NT2/D1 (cell line): ENCODE data around the gene CNOT1.
A peak's percentile ranks its signal among the peaks of the same experiment; 100 is the strongest.

ENCODE experiments used
- DNase-seq: peaks from one replicate; pipeline ENCODE4 v3.0.0-alpha.2; 2011; ENCODE audit warnings: low read depth, low spot score
- H3K27me3 ChIP-seq: 2 replicates; pipeline ENCODE4 v1.6.0; 2011; ENCODE audit warnings: mild to moderate bottlenecking; ENCODE audit not compliant: insufficient read length, insufficient read depth
- H3K36me3 ChIP-seq: 2 replicates; pipeline ENCODE4 v1.6.1; 2011; ENCODE audit warnings: mild to moderate bottlenecking, low read length, mixed read lengths; ENCODE audit not compliant: insufficient read depth, insufficient read length
- H3K4me1 ChIP-seq: 2 replicates; pipeline ENCODE4 v1.5.1; 2011; ENCODE audit not compliant: insufficient read depth, insufficient read length
- H3K4me3 ChIP-seq: 2 replicates; pipeline ENCODE4 v1.5.1; 2011; ENCODE audit warnings: low read depth; ENCODE audit not compliant: insufficient read length
- H3K9ac ChIP-seq: 2 replicates; pipeline ENCODE4 v1.6.0; 2011; ENCODE audit warnings: low read depth; ENCODE audit not compliant: insufficient read length
- H3K9me3 ChIP-seq: 2 replicates; pipeline ENCODE4 v1.5.1; 2011; ENCODE audit warnings: mild to moderate bottlenecking, low read length; ENCODE audit not compliant: insufficient read depth
- SUZ12 ChIP-seq: IDR thresholded peaks from 2 replicates; pipeline ENCODE4 v1.6.1; 2011; ENCODE audit not compliant: insufficient read length, insufficient read depth; ENCODE audit errors: extremely low read depth
- YY1 ChIP-seq: IDR thresholded peaks from 2 replicates; pipeline ENCODE4 v1.6.1; 2011; ENCODE audit not compliant: insufficient read length, insufficient read depth
- ZNF274 ChIP-seq: IDR thresholded peaks from 2 replicates; pipeline ENCODE4 v1.6.1; 2011; ENCODE audit warnings: mild to moderate bottlenecking, low read depth, low read length

Gene CNOT1

DNA sequence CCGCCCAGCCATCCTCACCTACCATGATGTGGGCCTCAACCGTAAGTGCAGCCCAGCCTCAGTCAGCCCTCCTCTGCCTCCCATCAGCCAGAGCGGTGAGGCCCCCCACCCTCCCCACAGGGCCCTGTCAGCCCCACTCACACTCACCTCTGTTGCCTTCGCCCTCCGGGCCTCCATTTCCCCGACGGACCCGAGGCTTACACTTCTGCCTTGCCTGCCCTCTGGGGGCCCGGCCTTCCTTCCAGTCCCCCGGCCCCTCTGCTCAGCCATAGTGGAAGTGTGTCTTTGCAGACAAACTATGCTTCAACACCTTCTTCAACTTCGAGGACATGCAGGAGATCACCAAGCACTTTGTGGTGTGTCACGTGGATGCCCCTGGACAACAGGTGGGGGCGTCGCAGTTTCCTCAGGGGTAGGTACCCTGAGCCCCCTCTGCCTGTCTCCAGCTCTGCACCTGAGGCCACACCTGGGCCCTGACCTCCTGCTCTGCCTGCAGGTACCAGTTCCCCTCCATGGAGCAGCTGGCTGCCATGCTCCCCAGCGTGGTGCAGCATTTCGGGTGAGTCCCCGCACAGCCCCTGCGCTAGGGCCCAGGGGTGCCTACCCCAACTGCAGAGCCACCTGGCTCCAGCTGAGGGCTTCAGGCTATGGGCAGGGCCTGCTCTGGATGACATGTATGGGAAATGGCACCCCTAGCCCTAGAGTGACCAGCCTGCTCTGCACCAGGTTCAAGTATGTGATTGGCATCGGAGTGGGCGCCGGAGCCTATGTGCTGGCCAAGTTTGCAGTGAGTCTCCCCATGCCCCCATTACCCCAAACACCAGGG is 125.5 kb downstream of the CNOT1 start:
- peaks cover 12% of the 10 kb centered on the region for H3K36me3 ChIP-seq
- H3K9ac ChIP-seq, result peak overlapping the region; percentile 45
- H3K27me3 ChIP-seq, result no peaks in the 10 kb centered on the region
- no peak for TF ChIP-seq YY1
- TF ChIP-seq SUZ12, result no peak
- no peak for TF ChIP-seq ZNF274
- DNase-seq, result no peak
- no peak overlapping the region for H3K4me3 ChIP-seq
- H3K4me1 ChIP-seq, result peaks cover 7% of the 10 kb centered on the region
- H3K9me3 ChIP-seq, result no peaks in the 10 kb centered on the region

DNA sequence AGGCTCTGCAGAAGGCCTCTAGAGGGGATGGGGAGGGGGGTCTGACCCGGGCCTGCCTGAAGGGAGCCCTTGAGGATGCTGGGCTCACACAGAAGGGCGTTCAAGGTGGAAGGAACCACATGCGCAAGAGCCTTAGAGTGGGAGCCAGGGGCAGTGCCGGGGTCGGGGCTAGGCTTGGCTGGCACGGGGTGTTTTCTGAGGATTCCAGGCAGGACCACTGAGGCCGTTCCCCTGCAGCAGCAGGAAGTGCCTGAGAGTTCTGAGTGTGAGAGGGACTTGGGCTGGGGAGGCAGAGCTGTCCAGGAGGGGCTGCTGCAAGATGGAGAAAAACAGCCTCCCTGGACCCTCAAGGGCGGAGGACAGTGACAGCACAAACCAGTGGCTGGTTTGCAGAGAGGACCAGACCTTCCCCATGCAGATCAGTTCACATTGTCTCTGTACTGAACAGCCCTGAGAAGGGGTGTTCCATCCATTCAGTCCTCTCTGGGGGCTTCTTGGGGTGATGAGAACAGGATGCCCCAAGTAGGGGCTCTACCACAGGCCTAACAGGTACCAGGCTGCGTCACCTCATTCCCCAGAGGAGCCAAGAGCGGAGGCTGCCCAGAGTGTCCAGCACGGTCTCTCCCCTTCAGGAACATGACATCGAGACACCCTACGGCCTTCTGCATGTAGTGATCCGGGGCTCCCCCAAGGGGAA is 126.3 kb downstream of the CNOT1 start:
- TF ChIP-seq ZNF274, result no peak
- no peak for TF ChIP-seq SUZ12
- no peak for TF ChIP-seq YY1
- Histone ChIP-seq H3K27me3 (no peaks in the 10 kb centered on the region), H3K4me3 (no peak overlapping the region), H3K4me1 (peaks cover 7% of the 10 kb centered on the region), H3K36me3 (peaks cover 11% of the 10 kb centered on the region), H3K9me3 (no peaks in the 10 kb centered on the region), H3K9ac (no peak overlapping the region)
- DNase-seq, result no peak

DNA sequence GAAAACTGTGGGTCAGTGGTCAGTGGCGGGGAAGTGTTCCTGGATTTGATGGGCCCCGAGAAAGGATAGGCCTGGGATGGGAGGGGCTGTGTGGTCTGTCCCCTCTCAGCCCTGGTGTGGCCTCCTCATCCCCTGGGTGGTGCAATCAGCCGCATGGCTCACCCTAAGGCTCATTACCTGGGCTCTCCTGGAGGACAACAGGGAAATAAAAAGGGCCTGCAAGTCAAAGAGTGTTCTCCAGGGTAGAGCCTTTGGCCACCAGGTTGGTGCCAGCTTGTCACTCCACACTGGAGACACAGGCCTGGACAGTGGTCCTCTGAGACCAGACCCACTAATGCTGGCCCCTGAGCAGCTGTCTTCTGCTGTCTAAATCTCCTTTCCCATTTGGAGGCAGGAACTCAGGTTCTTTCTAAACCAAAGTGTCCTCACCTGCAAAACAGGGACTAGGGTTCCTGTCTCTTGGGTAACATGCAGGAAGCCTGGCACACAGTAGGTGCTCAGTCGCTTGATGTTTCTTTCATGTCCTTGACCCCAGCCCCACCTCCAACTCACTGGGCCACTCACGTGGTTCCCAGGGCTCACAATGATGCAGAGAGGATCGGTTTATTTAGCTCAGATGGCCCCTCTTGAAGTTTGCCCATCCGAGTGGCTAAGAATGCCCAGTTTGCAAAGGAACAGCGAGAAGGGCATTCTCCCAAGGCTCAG is 127.3 kb downstream of the CNOT1 start:
- DNase-seq, result no peak
- no peak overlapping the region for H3K9ac ChIP-seq
- no peak overlapping the region for H3K4me3 ChIP-seq
- peaks cover 7% of the 10 kb centered on the region for H3K4me1 ChIP-seq
- H3K9me3 ChIP-seq, result no peaks in the 10 kb centered on the region
- H3K36me3 ChIP-seq, result peaks cover 11% of the 10 kb centered on the region
- H3K27me3 ChIP-seq, result no peaks in the 10 kb centered on the region
- no peak for TF ChIP-seq ZNF274

DNA sequence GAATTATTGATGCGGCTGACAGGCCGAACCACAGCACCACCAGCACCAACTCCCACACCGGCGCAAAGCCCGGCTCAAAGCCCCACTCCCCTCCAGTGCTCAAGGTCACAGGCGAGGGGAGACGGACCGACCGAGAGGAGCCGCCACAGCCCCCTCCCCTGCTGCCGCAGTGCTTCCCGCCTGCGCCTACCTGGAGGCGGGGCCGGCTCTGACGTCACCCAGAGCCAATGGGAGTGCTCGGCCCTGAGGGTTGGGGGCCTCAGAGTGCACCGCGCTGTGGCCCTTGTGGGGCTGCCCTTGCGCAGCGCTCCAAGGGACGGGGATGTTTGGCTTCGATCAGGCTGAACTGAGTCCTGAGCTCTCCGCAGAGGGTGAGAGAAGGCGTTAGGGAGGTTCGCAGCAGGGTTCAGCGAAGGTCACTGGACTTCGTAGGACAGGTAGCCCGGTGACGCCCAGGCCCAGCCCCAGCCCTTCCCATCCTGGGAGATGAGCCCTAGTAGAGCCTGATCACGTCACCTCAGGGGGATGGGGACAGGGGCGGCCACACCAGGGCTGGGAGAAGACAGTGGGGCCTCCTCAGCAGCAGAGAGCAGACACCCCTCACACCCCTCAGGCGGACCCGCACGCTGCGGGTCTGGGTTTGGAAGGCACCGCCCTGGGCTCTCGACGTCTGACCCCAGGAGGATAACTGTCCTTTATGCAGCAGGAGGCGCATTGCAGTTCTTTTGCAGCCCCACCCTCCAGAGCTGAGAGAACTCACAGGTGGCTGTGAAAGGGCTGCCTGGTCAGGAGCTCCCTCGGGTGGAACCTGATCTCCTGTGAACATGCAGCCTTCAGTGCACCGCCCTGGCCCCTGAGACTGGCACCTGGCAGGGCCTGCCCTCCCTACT is 128.1 kb downstream of the CNOT1 start:
- no peak for DNase-seq
- Histone ChIP-seq H3K36me3 (peaks cover 11% of the 10 kb centered on the region), H3K9me3 (no peaks in the 10 kb centered on the region), H3K9ac (peak overlapping the region; percentile 75), H3K4me1 (peaks cover 9% of the 10 kb centered on the region), H3K27me3 (no peaks in the 10 kb centered on the region), H3K4me3 (peak overlapping the region; percentile 57)
- TF ChIP-seq ZNF274 (no peak), YY1 (no peak), SUZ12 (no peak)

DNA sequence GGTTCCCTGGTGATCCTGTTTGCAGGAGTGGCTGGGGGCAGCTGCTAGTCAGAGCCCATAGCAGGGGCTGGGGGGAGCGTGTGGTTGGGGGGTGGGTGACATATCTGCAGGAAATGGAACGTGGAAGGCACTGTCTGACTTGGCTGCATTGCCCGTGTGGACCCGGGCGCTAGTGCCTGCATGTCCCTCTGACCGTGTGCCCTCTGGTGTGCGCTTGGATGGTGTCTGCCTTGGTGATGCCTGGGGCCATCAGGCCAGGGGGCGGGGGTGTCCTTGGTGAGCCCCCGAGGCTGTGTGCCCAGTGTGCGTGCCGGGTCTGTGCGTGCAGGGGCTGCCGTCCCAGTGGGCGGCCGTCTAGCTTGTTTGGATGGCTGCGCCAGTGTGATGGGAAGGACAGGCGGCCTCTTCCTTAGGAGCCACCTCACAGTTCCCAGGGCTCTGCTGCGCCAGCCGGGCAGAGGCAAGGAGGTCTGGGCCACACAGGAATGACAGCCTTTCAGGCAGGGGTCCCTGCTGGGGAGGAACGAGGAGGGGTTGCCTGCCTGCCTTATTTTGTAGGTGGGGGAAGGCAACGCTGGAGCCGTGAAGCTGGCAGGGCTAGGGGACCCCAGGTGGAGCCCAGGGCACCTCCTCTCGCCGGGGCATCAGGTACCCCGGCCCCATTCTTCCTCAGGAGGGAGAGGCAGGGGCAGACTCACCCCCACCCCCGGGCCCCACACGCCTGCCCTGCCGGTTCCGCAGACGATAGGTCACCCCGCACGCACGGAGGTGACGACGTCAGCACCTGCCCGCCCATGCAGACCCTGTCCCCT is 129.0 kb downstream of the CNOT1 start:
- Histone ChIP-seq H3K9ac (peak overlapping the region; percentile 75), H3K4me1 (peaks cover 14% of the 10 kb centered on the region), H3K36me3 (peaks cover 11% of the 10 kb centered on the region), H3K4me3 (peak overlapping the region; percentile 57), H3K9me3 (no peaks in the 10 kb centered on the region), H3K27me3 (no peaks in the 10 kb centered on the region)
- TF ChIP-seq ZNF274 (no peak), YY1 (no peak), SUZ12 (no peak)
- DNase-seq, result no peak

DNA sequence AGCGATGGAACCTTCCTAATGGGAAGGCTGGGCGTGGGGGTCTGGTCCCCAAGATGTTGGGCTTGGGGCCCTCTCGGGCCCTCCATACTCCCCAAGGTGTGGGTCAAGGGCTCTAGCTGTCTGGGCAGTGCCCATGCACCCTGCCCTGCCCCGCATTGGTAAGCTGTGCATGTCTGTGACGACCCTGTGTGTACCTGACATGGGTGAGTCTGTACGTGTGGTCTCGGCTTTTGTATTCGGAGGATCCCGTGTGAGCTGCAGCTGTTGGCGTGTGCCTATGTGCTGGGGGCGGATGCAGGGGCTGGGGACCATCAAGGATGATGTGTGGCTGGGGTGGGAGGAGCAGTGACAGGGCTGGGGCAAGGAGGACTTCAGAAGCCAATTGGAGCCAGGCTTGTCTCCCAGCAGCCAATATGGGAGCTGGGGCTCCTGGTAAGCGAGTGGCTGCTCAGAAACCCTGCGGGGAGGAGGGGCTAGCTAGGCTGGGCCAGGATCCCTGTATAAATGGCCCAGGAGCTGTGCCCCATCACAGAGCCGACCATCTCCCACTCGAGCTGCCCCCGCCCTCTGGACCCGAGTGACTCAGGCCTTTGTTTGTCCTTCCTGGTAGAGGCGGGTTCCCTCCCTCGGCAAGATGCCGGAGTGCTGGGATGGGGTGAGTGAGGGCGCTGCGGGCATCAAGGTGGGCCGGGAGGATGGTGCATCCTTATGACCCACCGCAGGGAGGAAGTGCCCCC is 129.8 kb downstream of the CNOT1 start, which contains the start of gene NDRG4:
NDRG4 (plus strand) TSS at position 529 of the 737 bp plus-strand sequence; CDS start at position 635, 106 bp downstream.
- H3K27me3 ChIP-seq, result no peaks in the 10 kb centered on the region
- peak within 1 kb of the TSS; percentile 57 for H3K4me3 ChIP-seq
- H3K9ac ChIP-seq, result peak within 1 kb of the TSS; percentile 75
- TF ChIP-seq YY1 (no peak), ZNF274 (no peak), SUZ12 (no peak)
- H3K9me3 ChIP-seq, result no peaks in the 10 kb centered on the region
- H3K36me3 ChIP-seq, result peaks cover 11% of the 10 kb centered on the region
- peaks cover 22% of the 10 kb centered on the region for H3K4me1 ChIP-seq
- DNase-seq, result no peak
